RWPE1 (cell line): Measurements from ENCODE around the gene PEAR1.

Experiments
- CTCF ChIA-PET: fragments of 350-600 bp; sonication (Branson Sonifier 250); formaldehyde crosslinking; extraction: SDS; loops from one replicate; lab custom pipeline; 2021; lab: Yijun Ruan, JAX
- POLR2A ChIA-PET: fragments of 400-600 bp; formaldehyde crosslinking; extraction: SDS; loops from one replicate; lab custom pipeline; 2020; ENCODE audit warnings: antibody characterized with exemption; ENCODE audit not compliant: low non-redundant PET; lab: Yijun Ruan, JAX
- DNase-seq: peaks from one replicate; pipeline ENCODE4 v3.0.0; 2012; ENCODE audit warnings: low spot score
- H3K27ac ChIP-seq: fragments of 450-650 bp; 2 replicates; pipeline ENCODE4 v1.5.1; 2017
- CTCF ChIP-seq: fragments of 450-650 bp; conservative IDR thresholded peaks from 2 replicates; pipeline ENCODE4 v1.5.1; 2017; ENCODE audit warnings: low read depth, mild to moderate bottlenecking

PEAR1 gene

GRCh38 chr1:156846643-156847042 is 46.9 kb upstream of the PEAR1 start:
- no peak for TF ChIP-seq CTCF
- CTCF ChIA-PET: interaction anchor here (0.6 to 3.6 kb wide), 2 partner anchors 14 to 377 kb away, joined by 5 to 14 read pairs; partner anchors contain the start of gene NTRK1
- no peak for DNase-seq
- POLR2A ChIA-PET: no interaction called here
- H3K27ac ChIP-seq: no peak overlapping the region

- POLR2A ChIA-PET: no interaction called here
- no peak overlapping the region for H3K27ac ChIP-seq
- TF ChIP-seq CTCF: no peak
Observed at GRCh38 chr1:156847591-156848460, 45.7 kb upstream of the PEAR1 start.

GRCh38 chr1:156848461-156849150 is 44.9 kb upstream of the PEAR1 start:
- POLR2A ChIA-PET: no interaction called here
- CTCF ChIA-PET: interaction anchor here (1.9 to 3.6 kb wide), 2 partner anchors 10 to 12 kb away, joined by 14 to 18 read pairs; partner anchors contain the start of gene NTRK1

More at GRCh38 chr1:156847591-156848460, 45.7 kb upstream of the PEAR1 start:
- CTCF ChIA-PET: interaction anchor here (1.9 to 3.6 kb wide), 2 partner anchors 9 to 12 kb away, joined by 14 to 18 read pairs; partner anchors contain the start of gene NTRK1
- no peak for DNase-seq

GRCh38 chr1:156849151-156849496 is 44.4 kb upstream of the PEAR1 start:
- TF ChIP-seq CTCF: no peak
- DNase-seq: no peak
- ChIA-PET POLR2A (no interaction called here), CTCF (interaction anchor here (1.9 to 3.6 kb wide), 2 partner anchors 10 to 11 kb away, joined by 14 to 18 read pairs; partner anchors contain the start of gene NTRK1)
- H3K27ac ChIP-seq: no peak overlapping the region

More at GRCh38 chr1:156848461-156849150, 44.9 kb upstream of the PEAR1 start:
- DNase-seq: no peak
- no peak for TF ChIP-seq CTCF
- no peak overlapping the region for H3K27ac ChIP-seq

GRCh38 chr1:156851779-156852417 is 41.6 kb upstream of the PEAR1 start:
- no peak overlapping the region for H3K27ac ChIP-seq
- no peak for DNase-seq
- POLR2A ChIA-PET: no interaction called here
- no peak for TF ChIP-seq CTCF
- CTCF ChIA-PET: interaction anchor here (1.1 to 1.4 kb wide), 2 partner anchors 13 to 14 kb away, joined by 3 read pairs; no protein-coding TSS in a partner anchor

GRCh38 chr1:156852418-156852874 is 41.1 kb upstream of the PEAR1 start:
- ChIA-PET POLR2A (no interaction called here), CTCF (interaction anchor here (1.1 to 1.4 kb wide), 2 partner anchors 14 to 15 kb away, joined by 3 read pairs; no protein-coding TSS in a partner anchor)
- no peak for DNase-seq
- H3K27ac ChIP-seq: no peak overlapping the region
- no peak for TF ChIP-seq CTCF
